ENCODE data around the gene SORBS2. TPM values are rescaled to one million over a fixed set of nuclear protein-coding genes. Genes with fewer than 3 reads are reported as not detected.

The SORBS2 gene
- total RNA-seq, 1 experiment from 2014 or later = 9.7 TPM

- Histone ChIP-seq H2AFZ (ENCODE audit: low read length) (no peak overlapping the region), H4K8ac (replicated peaks; ENCODE audit: insufficient read length, low read depth, low read length) (no peak overlapping the region), H3K4me1 (ENCODE audit: insufficient read depth, low read length) (no peaks in the 10 kb centered on the region; the same call in 1 of the 2 replicates), H3K9ac (ENCODE audit: extremely low read depth, insufficient read length, low read length) (no peak overlapping the region), H4K5ac (ENCODE audit: insufficient read length, low read depth, low read length) (no peak overlapping the region), H4K91ac (ENCODE audit: insufficient read length, low read depth, low read length) (no peak overlapping the region), H3K4me2 (ENCODE audit: insufficient read depth, insufficient read length, low read length) (no peak overlapping the region), H3T11ph (ENCODE audit: low read length) (no peak overlapping the region), H3K9me3 (ENCODE audit: control insufficient read depth, low read depth, low read length) (no peaks in the 10 kb centered on the region), H3K4ac (ENCODE audit: low read depth, low read length) (no peak overlapping the region), H3K56ac (ENCODE audit: insufficient read length, low read depth, low read length) (no peak overlapping the region), H3K14ac (ENCODE audit: insufficient read depth, low read length) (no peak overlapping the region), H2BK120ac (ENCODE audit: low read depth, low read length, poor library complexity, severe bottlenecking) (no peak overlapping the region), H2BK15ac (ENCODE audit: low read depth, low read length) (no peak overlapping the region), H3K23ac (ENCODE audit: insufficient read length, low read depth, low read length) (no peak overlapping the region), H4K20me1 (ENCODE audit: control insufficient read depth, insufficient read depth, insufficient read length) (no peaks in the 10 kb centered on the region), H3K23me2 (ENCODE audit: insufficient read length, low read depth, low read length, poor library complexity, severe bottlenecking) (no peaks in the 10 kb centered on the region), H3K27ac (ENCODE audit: insufficient read length, low read depth, low read length) (no peak overlapping the region), H3K18ac (ENCODE audit: insufficient read length, low read depth, low read length) (no peak overlapping the region), H3K79me1 (ENCODE audit: insufficient read depth, low read depth, low read length, poor library complexity, severe bottlenecking) (no peaks in the 10 kb centered on the region), H2BK5ac (ENCODE audit: insufficient read length, low read length) (no peak overlapping the region), H2BK20ac (ENCODE audit: low read depth, low read length, poor library complexity, severe bottlenecking) (no peak overlapping the region), H2BK12ac (ENCODE audit: insufficient read length, low read depth, low read length) (no peak overlapping the region), H2AK5ac (ENCODE audit: insufficient read length, low read length) (no peak overlapping the region), H3K27me3 (ENCODE audit: insufficient read depth, low read length) (no peaks in the 10 kb centered on the region; the same call in 1 of the 2 replicates), H3K79me2 (ENCODE audit: insufficient read depth, low read length) (no peaks in the 10 kb centered on the region)
- Mint-ChIP-seq H3K27me3 (ENCODE audit: low read depth) (peaks cover 27% of the 10 kb centered on the region), H3K4me3 (no peak overlapping the region), H3K36me3 (ENCODE audit: insufficient read depth in 1 of 3, low read depth in 3 of 3) (peaks cover 0 to under 1% (median 0%) of the 10 kb centered on the region in 3 experiments; a peak in 1 of 7 replicates), H3K27ac (no peak overlapping the region), H3K4me1 (peaks cover 18 to 23% of the 10 kb centered on the region in 2 experiments), H3K9me3 (no peaks in the 10 kb centered on the region)
- no peak for DNase-seq
- TF ChIP-seq, protein P1, sequence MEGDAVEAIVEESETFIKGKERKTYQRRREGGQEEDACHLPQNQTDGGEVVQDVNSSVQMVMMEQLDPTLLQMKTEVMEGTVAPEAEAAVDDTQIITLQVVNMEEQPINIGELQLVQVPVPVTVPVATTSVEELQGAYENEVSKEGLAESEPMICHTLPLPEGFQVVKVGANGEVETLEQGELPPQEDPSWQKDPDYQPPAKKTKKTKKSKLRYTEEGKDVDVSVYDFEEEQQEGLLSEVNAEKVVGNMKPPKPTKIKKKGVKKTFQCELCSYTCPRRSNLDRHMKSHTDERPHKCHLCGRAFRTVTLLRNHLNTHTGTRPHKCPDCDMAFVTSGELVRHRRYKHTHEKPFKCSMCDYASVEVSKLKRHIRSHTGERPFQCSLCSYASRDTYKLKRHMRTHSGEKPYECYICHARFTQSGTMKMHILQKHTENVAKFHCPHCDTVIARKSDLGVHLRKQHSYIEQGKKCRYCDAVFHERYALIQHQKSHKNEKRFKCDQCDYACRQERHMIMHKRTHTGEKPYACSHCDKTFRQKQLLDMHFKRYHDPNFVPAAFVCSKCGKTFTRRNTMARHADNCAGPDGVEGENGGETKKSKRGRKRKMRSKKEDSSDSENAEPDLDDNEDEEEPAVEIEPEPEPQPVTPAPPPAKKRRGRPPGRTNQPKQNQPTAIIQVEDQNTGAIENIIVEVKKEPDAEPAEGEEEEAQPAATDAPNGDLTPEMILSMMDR (conservative IDR thresholded peaks at IDR 0.05) = no peak
- no CpG with 5 or more reads among the region's 3 CpGs for WGBS (ENCODE audit: extremely low coverage, insufficient read length, low lambda C conversion rate)
Measured at GRCh38 chr4:185540487-185541120, 271.4 kb downstream of the SORBS2 start.
